ENCODE results near the gene RNMT. TPM values are rescaled to one million over a fixed set of nuclear protein-coding genes. Genes with fewer than 3 reads are reported as not detected.

RNMT gene
- total RNA-seq, 2 experiments from 2014 or later, result 17.3 to 35.6 TPM

GRCh38 chr18:13713455-13714055 lies 12.9 kb upstream of the RNMT start:
- H3K36me3 ChIP-seq (ENCODE audit: insufficient read depth, low read length), result peaks cover 47% of the 10 kb centered on the region
- no peak overlapping the region for H3K27ac ChIP-seq (ENCODE audit: low read depth, low read length, poor library complexity, severe bottlenecking)
- H3K4me2 ChIP-seq (ENCODE audit: low read length), result no peak overlapping the region
- H3K9me2 ChIP-seq (ENCODE audit: insufficient read depth, low read length), result no peaks in the 10 kb centered on the region
- no TSS peak for BruUV-seq (replicated peaks)
- no peak for TF ChIP-seq EZH2phosphoT487 (IDR thresholded peaks at IDR 0.05; ENCODE audit: borderline replicate concordance, low read depth, low read length)
- no peak for TF ChIP-seq CTCF (conservative IDR thresholded peaks at IDR 0.05; ENCODE audit: low read length)
- H2AFZ ChIP-seq (ENCODE audit: low read length), result no peak overlapping the region
- H3K9me3 ChIP-seq (ENCODE audit: low read length), result peaks cover 28% of the 10 kb centered on the region; the same call in 1 of the 2 replicates
- H3K79me2 ChIP-seq (ENCODE audit: insufficient read depth, low read depth, low read length), result peaks cover 97% of the 10 kb centered on the region
- H3K4me3 ChIP-seq (ENCODE audit: low read depth, low read length, poor library complexity, severe bottlenecking), result no peak overlapping the region
- intact Hi-C loops (cut with micrococcal nuclease; ENCODE audit: unreplicated experiment), result no loop called here
- H4K20me1 ChIP-seq (ENCODE audit: insufficient read depth, low read length), result 0 out of 2 replicates have a peak, but pooled peaks cover 3% of the 10 kb centered on the region
- ChIA-PET CTCF (ENCODE audit: unreplicated experiment) (interaction anchor here (0.6 kb wide), 1 partner anchor 13 kb away, joined by 4 read pairs; the partner anchor contains the start of gene FAM210A), POLR2A (interaction anchor here (0.7 to 1.2 kb wide), 2 partner anchors 48 to 339 kb away, joined by 3 read pairs; no protein-coding TSS in a partner anchor)
- DNase-seq (ENCODE audit: low spot score), result no peak
- no peaks in the 10 kb centered on the region for H3K4me1 ChIP-seq (ENCODE audit: insufficient read depth, low read length, poor library complexity, severe bottlenecking)

GRCh38 chr18:13715330-13715729 lies 11.1 kb upstream of the RNMT start:
- intact Hi-C loops (cut with micrococcal nuclease; ENCODE audit: unreplicated experiment), result no loop called here
- Histone ChIP-seq H2AFZ (ENCODE audit: low read length) (no peak overlapping the region), H3K4me2 (ENCODE audit: low read length) (no peak overlapping the region), H3K79me2 (ENCODE audit: insufficient read depth, low read depth, low read length) (peaks cover 99% of the 10 kb centered on the region), H3K9me3 (ENCODE audit: low read length) (peaks cover 22% of the 10 kb centered on the region; the same call in 1 of the 2 replicates), H3K27ac (ENCODE audit: low read depth, low read length, poor library complexity, severe bottlenecking) (no peak overlapping the region), H3K4me1 (ENCODE audit: insufficient read depth, low read length, poor library complexity, severe bottlenecking) (no peaks in the 10 kb centered on the region), H4K20me1 (ENCODE audit: insufficient read depth, low read length) (0 out of 2 replicates have a peak, but pooled peaks cover 3% of the 10 kb centered on the region), H3K9me2 (ENCODE audit: insufficient read depth, low read length) (no peaks in the 10 kb centered on the region), H3K4me3 (ENCODE audit: low read depth, low read length, poor library complexity, severe bottlenecking) (no peak overlapping the region), H3K36me3 (ENCODE audit: insufficient read depth, low read length) (peaks cover 57% of the 10 kb centered on the region)
- TF ChIP-seq CTCF (conservative IDR thresholded peaks at IDR 0.05; ENCODE audit: low read length) (no peak), EZH2phosphoT487 (IDR thresholded peaks at IDR 0.05; ENCODE audit: borderline replicate concordance, low read depth, low read length) (no peak)
- no TSS peak for BruUV-seq (replicated peaks)
- POLR2A ChIA-PET, result interaction anchor here (1.2 kb wide), 1 partner anchor 12 kb away, joined by 3 read pairs; no protein-coding TSS in a partner anchor
- DNase-seq (ENCODE audit: low spot score), result no peak
- CTCF ChIA-PET (ENCODE audit: unreplicated experiment), result no interaction called here

- no peak for DNase-seq (ENCODE audit: low spot score)
- H3K79me2 ChIP-seq (ENCODE audit: insufficient read depth, low read depth, low read length), result peaks cover 99% of the 10 kb centered on the region
- H3K9me3 ChIP-seq (ENCODE audit: low read length), result peaks cover 16% of the 10 kb centered on the region; the same call in 1 of the 2 replicates
- no peak overlapping the region for H3K4me2 ChIP-seq (ENCODE audit: low read length)
- POLR2A ChIA-PET, result interaction anchor here (0.5 kb wide), 1 partner anchor 26 kb away, joined by 3 read pairs; no protein-coding TSS in a partner anchor
- no peak overlapping the region for H2AFZ ChIP-seq (ENCODE audit: low read length)
- no peak overlapping the region for H3K27ac ChIP-seq (ENCODE audit: low read depth, low read length, poor library complexity, severe bottlenecking)
- 0 out of 2 replicates have a peak, but pooled peaks cover 3% of the 10 kb centered on the region for H4K20me1 ChIP-seq (ENCODE audit: insufficient read depth, low read length)
- TF ChIP-seq CTCF (conservative IDR thresholded peaks at IDR 0.05; ENCODE audit: low read length) (no peak), EZH2phosphoT487 (IDR thresholded peaks at IDR 0.05; ENCODE audit: borderline replicate concordance, low read depth, low read length) (no peak)
- intact Hi-C loops (cut with micrococcal nuclease; ENCODE audit: unreplicated experiment), result no loop called here
- H3K4me1 ChIP-seq (ENCODE audit: insufficient read depth, low read length, poor library complexity, severe bottlenecking), result no peaks in the 10 kb centered on the region
- BruUV-seq (replicated peaks), result no TSS peak
- CTCF ChIA-PET (ENCODE audit: unreplicated experiment), result no interaction called here
- H3K36me3 ChIP-seq (ENCODE audit: insufficient read depth, low read length), result peaks cover 57% of the 10 kb centered on the region
- no peaks in the 10 kb centered on the region for H3K9me2 ChIP-seq (ENCODE audit: insufficient read depth, low read length)
- H3K4me3 ChIP-seq (ENCODE audit: low read depth, low read length, poor library complexity, severe bottlenecking), result no peak overlapping the region
Measured at GRCh38 chr18:13716916-13717315, 9.6 kb upstream of the RNMT start.
